Gastrocnemius medialis (tissue), 4 donors: ENCODE results near the gene OTUD4. TPM values are rescaled to one million over a fixed set of nuclear protein-coding genes. Genes with fewer than 3 reads are reported as not detected.

ENCODE experiments used
- ATAC-seq, 2 donors: fragments of 150-250 bp; one replicate each; pipeline ENCODE4 v1.9.1; 2016
- DNase-seq, 2 donors: peaks; one replicate each; pipeline ENCODE4 v3.0.0-alpha.2; 2019
- H3K27ac ChIP-seq, 4 donors: fragments of 200-600 bp; sonication (generic); 1 replicate in 1 of 4; 2 replicates in 3 of 4; pipeline ENCODE4 v1.5.1; 2016 to 2018; ENCODE audit warnings: mild to moderate bottlenecking in 2 of 4, moderate library complexity in 1 of 4
- H3K27me3 ChIP-seq, 3 donors: fragments of 200-600 bp; sonication (generic) in 2 of 3; 1 replicate in 1 of 3; 2 replicates in 2 of 3; pipeline versions ENCODE4 v1.5.1 to v1.6.0; 2016 to 2019; ENCODE audit warnings: mild to moderate bottlenecking in 1 of 3, moderate library complexity in 1 of 3
- H3K36me3 ChIP-seq, 2 donors: fragments of 200-600 bp; sonication (generic) in 1 of 2; one replicate each; pipeline ENCODE4 v1.5.1; 2017 to 2018
- H3K4me1 ChIP-seq, 2 donors: fragments of 200-600 bp; sonication (generic) in 1 of 2; one replicate each; pipeline ENCODE4 v1.5.1; 2016 to 2017; ENCODE audit warnings: mild to moderate bottlenecking in 2 of 2
- H3K4me3 ChIP-seq, 4 donors: fragments of 200-600 bp; sonication (generic) in 3 of 4; 1 replicate in 1 of 4; 2 replicates in 3 of 4; pipeline ENCODE4 v1.5.1; 2016 to 2019; ENCODE audit warnings: mild to moderate bottlenecking in 2 of 4
- H3K9me3 ChIP-seq, 3 donors: fragments of 200-600 bp; sonication (generic) in 2 of 3; 1 replicate in 1 of 3; 2 replicates in 2 of 3; pipeline ENCODE4 v1.5.1; 2016 to 2019
- CTCF ChIP-seq, 5 experiments: fragments of 450-650 bp in 3 of 5; fragments of 200-600 bp in 2 of 5; sonication (generic) in 2 of 5; IDR thresholded peaks in 4 of 5; conservative IDR thresholded peaks in 1 of 5; 1 replicate in 4 of 5; 2 replicates in 1 of 5; pipeline ENCODE4 v1.5.1; 2016 to 2019; ENCODE audit warnings: antibody characterized with exemption in 5 of 5, mild to moderate bottlenecking in 3 of 5, moderate library complexity in 3 of 5
- POLR2A ChIP-seq, 2 donors: fragments of 450-650 bp; IDR thresholded peaks; one replicate each; pipeline ENCODE4 v1.6.1; 2017; ENCODE audit warnings: antibody characterized with exemption in 2 of 2, mild to moderate bottlenecking in 2 of 2, moderate library complexity in 2 of 2
- in situ Hi-C, 4 donors: fragments of 200-750 bp; cut with MboI; loops; one replicate each; pipeline versions ENCODE4 v1.15.0 to v1.8.0; 2017; ENCODE audit warnings: low sequenced_read_pairs in 4 of 4
- intact Hi-C: fragments of 100-400 bp; cut with DNase I; formaldehyde crosslinking; loops from one replicate; pipeline ENCODE4 v1.15.1; 2023; ENCODE audit warnings: low total_unique reads
- total RNA-seq, 4 donors: library from RNA; depleted of rRNA; stranded (reverse); fragments of >200 nt; gene quantifications; one replicate each; pipeline versions ENCODE4 v1.1.0 to v1.2.3, GENCODE V29; 2016

OTUD4 gene
- total RNA-seq, 4 donors from 2014 or later = 32.6 to 61.1 (median 47.9) TPM

- DNase-seq (no peak), ATAC-seq (no peak)
- Histone ChIP-seq H3K4me1 (peaks cover 0 to 6% of the 10 kb centered on the region in 2 donors), H3K36me3 (no peaks in the 10 kb centered on the region), H3K27ac (no peak overlapping the region), H3K27me3 (no peaks in the 10 kb centered on the region), H3K9me3 (no peaks in the 10 kb centered on the region), H3K4me3 (no peak overlapping the region)
- in situ Hi-C loops (loop anchor here in 1 of 4 donors (10.0 kb wide), 1 partner anchor 347 kb away; no protein-coding TSS in a partner anchor), intact Hi-C loops (loop anchor here (5.0 kb wide), 2 partner anchors 60 to 400 kb away; partner anchors contain the start of gene MMAA)
- TF ChIP-seq POLR2A (IDR thresholded peaks at IDR 0.05) (no peak), CTCF (IDR thresholded peaks at IDR 0.05 in 4 of 5, conservative IDR thresholded peaks at IDR 0.05 in 1 of 5) (no peak)
Measured at GRCh38 chr4:145217349-145217748, 37.0 kb upstream of the OTUD4 start.

DNA sequence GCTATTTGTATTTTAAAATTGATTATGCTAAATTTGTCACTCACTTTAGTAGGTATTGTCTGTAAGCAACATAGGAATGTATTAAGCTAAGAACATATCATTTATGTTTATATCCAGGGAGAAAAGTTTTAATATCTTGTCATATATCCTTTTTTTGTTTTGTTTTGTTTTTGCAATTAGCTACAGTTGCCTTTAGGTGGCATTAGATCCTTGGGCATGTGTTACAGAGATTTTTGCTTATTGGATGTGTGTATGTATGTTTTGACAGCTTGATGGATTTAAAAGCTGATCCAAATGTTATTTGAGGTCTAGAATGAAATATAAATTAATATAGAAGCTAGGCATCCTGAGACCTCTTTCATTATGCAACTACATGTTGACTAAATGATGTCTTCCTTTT is 36.1 kb upstream of the OTUD4 start:
- no peaks in the 10 kb centered on the region for H3K27me3 ChIP-seq
- in situ Hi-C loops (loop anchor here in 1 of 4 donors (10.0 kb wide), 1 partner anchor 348 kb away; no protein-coding TSS in a partner anchor), intact Hi-C loops (loop anchor here (5.0 kb wide), 2 partner anchors 59 to 401 kb away; partner anchors contain the start of gene MMAA)
- no peak overlapping the region for H3K4me3 ChIP-seq
- TF ChIP-seq CTCF (IDR thresholded peaks at IDR 0.05 in 4 of 5, conservative IDR thresholded peaks at IDR 0.05 in 1 of 5) (peak in 3 of 5 experiments; percentile 29 to 43 (median 35)), POLR2A (IDR thresholded peaks at IDR 0.05) (no peak)
- DNase-seq (no peak), ATAC-seq (no peak)
- H3K27ac ChIP-seq = no peak overlapping the region
- no peaks in the 10 kb centered on the region for H3K9me3 ChIP-seq
- H3K4me1 ChIP-seq = peaks cover 0 to 6% of the 10 kb centered on the region in 2 donors
- no peaks in the 10 kb centered on the region for H3K36me3 ChIP-seq

GRCh38 chr4:145213245-145213644 is 32.9 kb upstream of the OTUD4 start:
- DNase-seq (no peak), ATAC-seq (no peak)
- Histone ChIP-seq H3K4me1 (peaks cover 0 to 2% of the 10 kb centered on the region in 2 donors), H3K27me3 (no peaks in the 10 kb centered on the region), H3K4me3 (no peak overlapping the region), H3K27ac (no peak overlapping the region), H3K36me3 (no peaks in the 10 kb centered on the region), H3K9me3 (no peaks in the 10 kb centered on the region)
- in situ Hi-C loops (loop anchor here in 1 of 4 donors (10.0 kb wide), 1 partner anchor 352 kb away; no protein-coding TSS in a partner anchor), intact Hi-C loops (no loop called here)
- TF ChIP-seq POLR2A (IDR thresholded peaks at IDR 0.05) (no peak), CTCF (IDR thresholded peaks at IDR 0.05 in 4 of 5, conservative IDR thresholded peaks at IDR 0.05 in 1 of 5) (no peak)

GRCh38 chr4:145207934-145208333 is 27.5 kb upstream of the OTUD4 start:
- no peaks in the 10 kb centered on the region for H3K4me1 ChIP-seq
- no peak overlapping the region for H3K4me3 ChIP-seq
- no peaks in the 10 kb centered on the region for H3K36me3 ChIP-seq
- intact Hi-C loops = no loop called here
- TF ChIP-seq POLR2A (IDR thresholded peaks at IDR 0.05) (no peak), CTCF (IDR thresholded peaks at IDR 0.05 in 4 of 5, conservative IDR thresholded peaks at IDR 0.05 in 1 of 5) (no peak)
- in situ Hi-C loops = no loop called here
- H3K27ac ChIP-seq = no peak overlapping the region
- no peak for DNase-seq
- no peaks in the 10 kb centered on the region for H3K9me3 ChIP-seq
- no peaks in the 10 kb centered on the region for H3K27me3 ChIP-seq
- ATAC-seq = no peak

- H3K4me1 ChIP-seq = no peaks in the 10 kb centered on the region
- H3K27me3 ChIP-seq = no peaks in the 10 kb centered on the region
- in situ Hi-C loops = no loop called here
- DNase-seq (no peak), ATAC-seq (no peak)
- intact Hi-C loops = no loop called here
- no peaks in the 10 kb centered on the region for H3K9me3 ChIP-seq
- H3K36me3 ChIP-seq = no peaks in the 10 kb centered on the region
- no peak for TF ChIP-seq POLR2A (IDR thresholded peaks at IDR 0.05)
- no peak for TF ChIP-seq CTCF (IDR thresholded peaks at IDR 0.05 in 4 of 5, conservative IDR thresholded peaks at IDR 0.05 in 1 of 5)
- no peak overlapping the region for H3K27ac ChIP-seq
- H3K4me3 ChIP-seq = no peak overlapping the region
Measured at GRCh38 chr4:145203410-145203809, 23.0 kb upstream of the OTUD4 start.
